IPS-18a (cell line): ENCODE results near the gene GRID1.

Experiments
- H3K27ac ChIP-seq: one replicate; pipeline ENCODE4 v1.5.1; 2013; ENCODE audit warnings: low read length
- H3K27me3 ChIP-seq: one replicate; pipeline ENCODE4 v1.6.1; 2013; ENCODE audit warnings: mild to moderate bottlenecking, low read length; ENCODE audit not compliant: control insufficient read depth, insufficient read depth
- H3K36me3 ChIP-seq: one replicate; pipeline ENCODE4 v1.6.1; 2013; ENCODE audit warnings: low read depth, low read length; ENCODE audit not compliant: control insufficient read depth
- H3K4me1 ChIP-seq: one replicate; pipeline ENCODE4 v1.6.1; 2013; ENCODE audit warnings: low read depth, low read length; ENCODE audit not compliant: control insufficient read depth
- H3K4me3 ChIP-seq: one replicate; pipeline ENCODE4 v1.5.1; 2013; ENCODE audit warnings: low read length
- H3K9ac ChIP-seq: one replicate; pipeline ENCODE4 v1.6.1; 2013; ENCODE audit warnings: mild to moderate bottlenecking, low read length, moderate library complexity
- H3K9me3 ChIP-seq: one replicate; pipeline ENCODE4 v1.6.1; 2013; ENCODE audit warnings: low read depth, low read length; ENCODE audit not compliant: control insufficient read depth

Gene GRID1

GRCh38 chr10:86292462-86293395, 73.9 kb downstream of the GRID1 start:
- Histone ChIP-seq H3K4me3 (no peak overlapping the region), H3K27ac (no peak overlapping the region), H3K4me1 (peaks cover 8% of the 10 kb centered on the region), H3K9ac (no peak overlapping the region), H3K9me3 (no peaks in the 10 kb centered on the region), H3K36me3 (no peaks in the 10 kb centered on the region), H3K27me3 (no peaks in the 10 kb centered on the region)

GRCh38 chr10:86291616-86292340, 74.8 kb downstream of the GRID1 start:
- H3K27me3 ChIP-seq = no peaks in the 10 kb centered on the region
- H3K9me3 ChIP-seq = no peaks in the 10 kb centered on the region
- H3K27ac ChIP-seq = no peak overlapping the region
- H3K4me3 ChIP-seq = no peak overlapping the region
- H3K4me1 ChIP-seq = peaks cover 8% of the 10 kb centered on the region
- no peak overlapping the region for H3K9ac ChIP-seq
- no peaks in the 10 kb centered on the region for H3K36me3 ChIP-seq

DNA sequence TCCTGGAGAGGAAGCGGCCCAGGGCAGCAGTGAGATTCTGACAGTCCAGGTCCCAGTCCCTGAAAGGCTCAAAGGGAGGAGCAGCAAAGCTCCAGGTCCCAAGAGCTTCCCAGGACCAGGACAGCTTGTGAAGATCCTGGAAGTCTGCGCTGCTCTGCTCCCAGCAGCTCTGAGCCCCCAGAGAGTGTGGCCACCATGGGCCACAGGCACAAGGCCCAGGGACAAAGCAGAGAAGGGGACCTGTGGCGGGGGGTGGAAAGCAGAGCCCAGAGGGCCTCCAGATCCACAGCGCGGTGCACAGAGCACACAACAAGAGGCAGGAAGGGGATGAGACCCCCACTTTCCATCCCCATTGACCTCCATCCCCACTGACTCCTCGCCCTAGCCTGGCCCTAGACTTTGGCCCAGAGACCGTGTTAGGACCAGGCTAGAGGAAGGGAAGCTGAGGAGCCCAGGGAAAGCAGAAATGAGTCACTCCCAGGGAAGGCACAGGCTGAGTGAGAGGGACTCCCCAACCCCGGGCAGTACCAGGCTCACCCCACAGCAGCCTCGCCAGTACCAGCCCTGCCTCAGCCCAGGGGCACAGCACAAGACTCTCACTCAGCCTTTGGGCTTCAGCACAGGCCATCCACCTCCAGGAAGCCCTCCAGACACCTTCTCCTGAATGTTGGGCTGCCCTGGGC, 75.5 kb downstream of the GRID1 start:
- peaks cover 8% of the 10 kb centered on the region for H3K4me1 ChIP-seq

DNA sequence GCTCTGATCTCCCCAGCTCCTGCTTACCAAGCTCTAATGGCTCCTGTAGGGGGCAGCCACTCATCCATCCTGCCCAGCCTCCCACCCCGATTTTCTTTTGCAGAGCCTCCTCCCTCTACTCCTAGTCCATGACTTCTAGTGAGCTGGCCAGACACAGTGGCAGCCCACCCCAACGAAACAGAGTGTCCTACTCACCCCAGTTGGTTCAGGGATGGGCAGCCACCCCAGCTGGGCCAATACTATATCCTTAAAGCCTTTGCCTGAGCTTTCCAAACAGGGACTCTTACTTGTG, 77.1 kb downstream of the GRID1 start:
- Histone ChIP-seq H3K27ac (no peak overlapping the region), H3K4me1 (peaks cover 8% of the 10 kb centered on the region), H3K27me3 (no peaks in the 10 kb centered on the region), H3K4me3 (no peak overlapping the region), H3K9me3 (no peaks in the 10 kb centered on the region), H3K9ac (no peak overlapping the region), H3K36me3 (no peaks in the 10 kb centered on the region)

More for the DNA sequence above, 75.5 kb downstream of the GRID1 start:
- H3K27ac ChIP-seq = no peak overlapping the region
- no peak overlapping the region for H3K4me3 ChIP-seq
- no peaks in the 10 kb centered on the region for H3K9me3 ChIP-seq
- no peak overlapping the region for H3K9ac ChIP-seq
- no peaks in the 10 kb centered on the region for H3K27me3 ChIP-seq
- H3K36me3 ChIP-seq = no peaks in the 10 kb centered on the region

DNA sequence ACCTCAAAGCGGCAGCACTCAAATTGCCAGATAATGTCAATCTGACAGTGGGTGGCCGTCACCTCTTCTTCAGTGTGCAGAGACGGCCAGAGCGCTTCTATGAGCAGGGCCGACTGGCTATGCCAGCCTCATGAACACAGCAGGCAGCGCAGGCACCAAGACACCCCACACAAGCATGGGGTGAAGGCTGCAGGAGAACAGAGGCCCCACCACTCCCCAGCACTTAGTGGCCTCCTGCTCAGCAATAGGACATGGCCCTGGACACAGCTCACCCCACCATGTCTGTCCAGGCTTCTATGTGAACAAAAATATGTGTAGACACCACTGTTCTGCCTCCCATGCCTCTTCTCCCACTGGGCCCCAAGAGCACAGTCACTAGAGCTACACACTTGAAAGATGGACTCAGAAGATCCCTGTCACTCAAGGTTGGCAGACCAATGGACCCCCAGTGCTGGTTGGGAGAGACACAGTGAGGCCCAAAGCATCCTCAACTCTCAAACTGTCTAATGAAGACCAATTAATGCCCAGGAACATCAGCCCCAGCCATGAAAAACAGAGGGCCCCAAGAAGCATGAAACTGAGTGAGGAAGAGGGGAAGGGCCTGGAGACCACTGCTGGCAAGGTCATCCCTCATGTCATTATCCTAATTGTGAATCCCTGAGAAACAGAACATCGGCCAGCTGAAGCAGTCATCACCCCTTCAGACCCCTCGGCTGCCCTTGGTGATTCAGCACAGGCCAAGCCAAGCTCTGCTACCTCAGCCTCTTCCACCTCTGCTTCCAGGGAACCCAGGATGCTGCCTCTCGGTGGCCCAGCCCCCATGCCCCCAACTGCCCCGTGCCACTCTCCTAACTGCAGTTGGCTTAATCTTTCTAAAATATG, 77.7 kb downstream of the GRID1 start:
- no peak overlapping the region for H3K27ac ChIP-seq
- no peak overlapping the region for H3K4me3 ChIP-seq
- no peaks in the 10 kb centered on the region for H3K27me3 ChIP-seq
- no peaks in the 10 kb centered on the region for H3K9me3 ChIP-seq
- peaks cover 7% of the 10 kb centered on the region for H3K4me1 ChIP-seq
- no peaks in the 10 kb centered on the region for H3K36me3 ChIP-seq
- no peak overlapping the region for H3K9ac ChIP-seq

DNA sequence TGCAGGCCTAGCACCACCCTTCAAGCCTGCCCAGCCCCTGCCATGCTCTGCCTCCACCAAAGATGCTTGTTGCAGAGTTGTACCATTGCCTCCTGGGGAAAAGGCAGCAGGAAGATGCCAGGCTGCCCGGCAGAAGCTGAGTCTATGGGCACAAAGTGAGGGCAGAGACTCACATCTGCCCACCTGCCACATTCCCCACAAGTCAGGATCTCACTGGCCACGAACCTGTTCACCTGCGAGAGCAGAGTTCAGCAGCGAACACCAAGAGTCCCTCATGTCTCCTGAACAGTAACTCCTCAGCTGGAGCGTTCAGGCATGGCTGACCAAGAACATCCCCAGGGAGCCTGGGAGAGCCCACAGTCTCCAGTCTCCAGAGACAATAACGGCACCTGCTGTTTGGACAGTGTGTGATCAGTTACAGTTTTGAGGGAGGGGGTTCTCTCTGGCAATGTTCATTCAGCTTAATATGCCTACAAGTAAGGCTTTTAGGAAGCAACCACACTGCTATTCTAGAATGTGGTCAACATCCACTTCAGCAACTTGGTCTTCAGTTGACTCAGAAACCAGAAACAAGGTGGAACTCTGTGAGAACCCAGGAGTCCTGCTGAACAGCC, 78.5 kb downstream of the GRID1 start:
- Histone ChIP-seq H3K9me3 (no peaks in the 10 kb centered on the region), H3K9ac (no peak overlapping the region), H3K4me3 (no peak overlapping the region), H3K27me3 (no peaks in the 10 kb centered on the region), H3K36me3 (no peaks in the 10 kb centered on the region), H3K27ac (no peak overlapping the region), H3K4me1 (peaks cover 4% of the 10 kb centered on the region)

- H3K4me1 ChIP-seq = no peaks in the 10 kb centered on the region
- H3K9ac ChIP-seq = no peak overlapping the region
- H3K9me3 ChIP-seq = no peaks in the 10 kb centered on the region
- no peak overlapping the region for H3K27ac ChIP-seq
- H3K36me3 ChIP-seq = no peaks in the 10 kb centered on the region
- H3K27me3 ChIP-seq = no peaks in the 10 kb centered on the region
- no peak overlapping the region for H3K4me3 ChIP-seq
Observed at GRCh38 chr10:86287110-86287793, 79.3 kb downstream of the GRID1 start.

DNA sequence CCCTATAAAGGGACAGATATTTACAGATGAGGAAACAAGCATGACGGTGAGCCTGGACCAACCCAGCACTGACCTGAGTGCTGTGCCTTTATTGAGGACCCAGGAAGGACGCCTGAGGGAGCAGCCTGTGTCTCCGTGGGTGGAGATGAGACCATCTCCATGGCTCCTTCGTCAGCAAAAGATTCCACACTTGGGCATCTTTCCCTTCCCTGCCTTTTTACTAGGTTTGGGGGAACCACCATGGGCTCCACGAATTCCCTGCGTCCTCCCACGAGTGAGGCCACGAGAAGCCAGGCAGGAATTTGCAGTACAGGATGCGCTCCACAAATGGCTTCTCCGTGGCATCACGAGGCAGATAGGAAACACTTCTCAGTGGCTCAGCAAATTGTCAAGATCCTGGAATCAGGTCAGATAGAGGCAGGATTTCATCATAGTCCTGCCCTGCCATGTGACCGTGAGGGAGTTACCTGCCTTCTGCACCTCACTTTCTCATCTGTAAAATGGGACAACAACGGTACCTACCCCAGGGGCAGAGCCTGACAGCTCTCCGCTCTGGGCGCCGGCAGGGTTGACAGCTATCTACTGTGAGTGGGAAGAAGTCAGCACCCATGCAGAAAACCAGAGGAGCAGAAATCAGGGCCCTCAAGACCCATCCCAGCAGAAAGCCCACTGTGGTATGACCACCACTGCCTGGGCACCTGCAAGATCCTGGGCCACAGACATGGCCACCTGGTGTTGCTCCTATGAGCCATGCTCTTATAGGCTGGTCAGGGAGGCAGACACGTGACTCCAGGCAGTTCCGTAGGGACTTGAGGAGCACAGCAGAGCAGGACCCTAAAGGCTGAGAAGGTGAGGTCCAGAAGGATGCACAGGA, 80.1 kb downstream of the GRID1 start:
- Histone ChIP-seq H3K4me3 (no peak overlapping the region), H3K27ac (no peak overlapping the region), H3K4me1 (no peaks in the 10 kb centered on the region), H3K9me3 (no peaks in the 10 kb centered on the region), H3K27me3 (no peaks in the 10 kb centered on the region), H3K36me3 (no peaks in the 10 kb centered on the region), H3K9ac (no peak overlapping the region)

DNA sequence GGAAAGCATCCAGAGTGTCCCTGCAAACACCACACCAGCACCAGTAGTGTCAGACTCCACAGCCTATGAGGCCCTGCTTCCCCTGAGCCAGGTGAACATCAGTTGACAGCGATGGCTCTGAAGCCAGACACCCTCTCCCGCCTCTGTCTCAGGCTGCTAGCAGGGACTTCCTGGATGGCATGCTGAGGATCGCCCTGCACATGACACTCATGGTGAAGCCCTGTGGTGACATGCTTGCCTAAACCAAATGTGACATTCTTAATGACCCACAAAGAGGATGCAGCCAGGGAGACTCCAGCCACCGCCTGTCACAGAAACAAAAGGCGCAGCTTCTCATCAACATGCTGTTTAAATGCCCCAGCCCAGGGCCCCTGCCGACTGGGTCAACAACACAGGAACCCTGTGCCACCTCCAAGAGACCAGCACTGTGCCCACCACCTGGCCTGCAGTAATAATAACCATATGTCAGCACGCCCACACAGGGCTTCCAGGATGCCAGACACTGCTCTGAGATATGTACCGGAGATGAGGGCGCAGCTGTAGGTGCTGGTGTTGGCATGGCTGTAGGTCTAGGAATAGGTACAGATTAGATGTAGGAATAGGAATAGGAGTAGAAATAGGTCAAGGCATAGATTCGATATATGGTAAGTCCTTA, 81.3 kb downstream of the GRID1 start:
- H3K9ac ChIP-seq = no peak overlapping the region
- H3K27ac ChIP-seq = no peak overlapping the region
- H3K9me3 ChIP-seq = no peaks in the 10 kb centered on the region
- no peaks in the 10 kb centered on the region for H3K4me1 ChIP-seq
- no peaks in the 10 kb centered on the region for H3K36me3 ChIP-seq
- H3K27me3 ChIP-seq = no peaks in the 10 kb centered on the region
- no peak overlapping the region for H3K4me3 ChIP-seq
